HEK293 (cell line): ENCODE data around the gene EBF4.

Experiments used
- CTCF ChIA-PET: fragments of 350-600 bp; formaldehyde crosslinking; extraction: SDS; loops from one replicate; lab custom pipeline; 2021; ENCODE audit warnings: antibody characterized with exemption; lab: Yijun Ruan, JAX
- POLR2A ChIA-PET: fragments of 300-600 bp; formaldehyde crosslinking; extraction: SDS; loops from one replicate; lab custom pipeline; 2020; ENCODE audit warnings: antibody characterized with exemption, inconsistent platforms; lab: Yijun Ruan, JAX
- H3K27ac ChIP-seq: fragments of 200-500 bp; sonication (Bioruptor generic); 2 replicates; pipeline ENCODE4 v1.5.1; 2014; ENCODE audit warnings: low read depth, low read length, control low read depth, inconsistent platforms; ENCODE audit errors: extremely low read depth
- H3K36me3 ChIP-seq, 2 experiments: fragments of 200-500 bp in 1 of 2; sonication (Bioruptor generic) in 1 of 2; 1 replicate in 1 of 2; 2 replicates in 1 of 2; pipeline ENCODE4 v1.5.1; 2014 to 2017; ENCODE audit warnings: inconsistent platforms in 2 of 2, low read length in 2 of 2; ENCODE audit not compliant: control insufficient read depth in 2 of 2, insufficient read depth in 1 of 2
- H3K4me1 ChIP-seq: fragments of 200-500 bp; sonication (Bioruptor generic); 2 replicates; pipeline ENCODE4 v1.5.1; 2014; ENCODE audit warnings: mild to moderate bottlenecking, low read length, inconsistent platforms; ENCODE audit not compliant: control insufficient read depth, insufficient read depth
- H3K4me3 ChIP-seq: 2 replicates; pipeline ENCODE4 v1.5.1; 2011; ENCODE audit warnings: low read depth, mild to moderate bottlenecking, control low read depth, low read length, moderate library complexity
- H3K9me3 ChIP-seq: fragments of 200-500 bp; sonication (Bioruptor generic); 2 replicates; pipeline ENCODE4 v1.5.1; 2014; ENCODE audit warnings: low read depth, low read length, inconsistent platforms; ENCODE audit not compliant: control insufficient read depth, insufficient read depth
- CTCF ChIP-seq: fragments of 450-650 bp; formaldehyde crosslinking; IDR thresholded peaks from 2 replicates; pipeline ENCODE4 v1.5.1; 2016; ENCODE audit warnings: missing biosample characterization, missing genetic modification characterization
- PATZ1 ChIP-seq: fragments of 450-650 bp; formaldehyde crosslinking; IDR thresholded peaks from 2 replicates; pipeline ENCODE4 v1.5.1; 2016; ENCODE audit warnings: missing biosample characterization, missing genetic modification characterization
- PRDM10 ChIP-seq: fragments of 450-650 bp; formaldehyde crosslinking; IDR thresholded peaks from 2 replicates; pipeline ENCODE4 v1.5.1; 2016; ENCODE audit warnings: missing biosample characterization, missing genetic modification characterization
- ZBTB6 ChIP-seq: fragments of 450-650 bp; formaldehyde crosslinking; IDR thresholded peaks from 2 replicates; pipeline ENCODE4 v1.5.1; 2017; ENCODE audit warnings: missing biosample characterization, missing genetic modification characterization
- ZNF138 ChIP-seq: fragments of 450-650 bp; formaldehyde crosslinking; IDR thresholded peaks from 2 replicates; pipeline ENCODE4 v1.5.1; 2016; ENCODE audit warnings: missing biosample characterization, missing genetic modification characterization, borderline replicate concordance
- ZNF354C ChIP-seq: fragments of 450-650 bp; formaldehyde crosslinking; IDR thresholded peaks from 2 replicates; pipeline ENCODE4 v1.5.1; 2016; ENCODE audit warnings: missing biosample characterization, missing genetic modification characterization, low read depth, borderline replicate concordance
- ZNF624 ChIP-seq: fragments of 450-650 bp; formaldehyde crosslinking; IDR thresholded peaks from 2 replicates; pipeline ENCODE4 v1.5.1; 2017; ENCODE audit warnings: missing biosample characterization, missing genetic modification characterization
- ZNF704 ChIP-seq: fragments of 450-650 bp; formaldehyde crosslinking; IDR thresholded peaks from 2 replicates; pipeline ENCODE4 v1.5.1; 2016; ENCODE audit warnings: missing biosample characterization, missing genetic modification characterization
- ZNF76 ChIP-seq: fragments of 450-650 bp; formaldehyde crosslinking; IDR thresholded peaks from 2 replicates; pipeline ENCODE4; 2016; ENCODE audit warnings: low read depth, missing biosample characterization, missing genetic modification characterization, borderline replicate concordance

EBF4 gene

GRCh38 chr20:2746636-2747265, 54.2 kb downstream of the EBF4 start:
- Histone ChIP-seq H3K4me1 (peaks cover 3% of the 10 kb centered on the region), H3K9me3 (no peaks in the 10 kb centered on the region), H3K27ac (no peak overlapping the region), H3K4me3 (no peak overlapping the region)
- ChIA-PET CTCF (interaction anchor here (1.5 kb wide), 1 partner anchor 20 kb away, joined by 7 read pairs; no protein-coding TSS in a partner anchor), POLR2A (no interaction called here)
- no peak for TF ChIP-seq ZNF138 (tag by site-specific recombination)
- no peak for TF ChIP-seq ZNF354C (tag by site-specific recombination)
- TF ChIP-seq PATZ1 (tag by site-specific recombination): no peak
- no peak for TF ChIP-seq CTCF (tag by site-specific recombination)
- no peak for TF ChIP-seq PRDM10
- TF ChIP-seq ZNF624: no peak
- TF ChIP-seq, all 188 proteins: peak for 0
- H3K36me3 ChIP-seq: no peaks in the 10 kb centered on the region; a peak in 1 of 3 replicates

- CTCF ChIA-PET: no interaction called here
- Histone ChIP-seq H3K9me3 (no peaks in the 10 kb centered on the region), H3K27ac (no peak overlapping the region), H3K4me1 (peaks cover 3% of the 10 kb centered on the region)
- TF ChIP-seq ZNF704 (tag by site-specific recombination) (no peak), CTCF (tag by site-specific recombination) (no peak), ZBTB6 (tag by site-specific recombination) (no peak), ZNF76 (tag by site-specific recombination) (no peak)
- TF ChIP-seq, all 188 proteins: peak for 0
- no peaks in the 10 kb centered on the region; a peak in 1 of 3 replicates for H3K36me3 ChIP-seq
- POLR2A ChIA-PET: no interaction called here
- H3K4me3 ChIP-seq: no peak overlapping the region
Measured at GRCh38 chr20:2747676-2748235, 55.2 kb downstream of the EBF4 start.
